Measurements from ENCODE around the gene PNMA1.
A peak's percentile ranks its signal among the peaks of the same experiment; 100 is the strongest.

PNMA1 gene

DNA sequence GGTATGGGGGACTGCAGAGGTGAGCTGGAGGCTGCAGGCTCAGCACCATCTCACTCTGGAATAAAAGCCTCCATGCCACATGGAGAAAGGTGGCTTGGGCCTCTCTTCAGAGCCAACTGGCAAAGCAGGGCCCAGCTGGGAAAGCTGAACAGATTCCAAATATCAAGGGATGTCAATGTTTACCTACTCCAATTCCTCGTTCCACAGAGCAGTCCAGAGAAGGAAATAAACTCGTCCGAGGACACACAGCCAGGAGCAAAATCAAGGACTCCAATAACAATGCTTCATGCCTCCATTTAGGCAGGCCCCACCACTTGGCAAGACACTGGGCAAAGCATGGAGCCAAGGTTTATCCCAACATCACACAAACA, 36.3 kb upstream of the PNMA1 start:
- no peak for DNase-seq

DNA sequence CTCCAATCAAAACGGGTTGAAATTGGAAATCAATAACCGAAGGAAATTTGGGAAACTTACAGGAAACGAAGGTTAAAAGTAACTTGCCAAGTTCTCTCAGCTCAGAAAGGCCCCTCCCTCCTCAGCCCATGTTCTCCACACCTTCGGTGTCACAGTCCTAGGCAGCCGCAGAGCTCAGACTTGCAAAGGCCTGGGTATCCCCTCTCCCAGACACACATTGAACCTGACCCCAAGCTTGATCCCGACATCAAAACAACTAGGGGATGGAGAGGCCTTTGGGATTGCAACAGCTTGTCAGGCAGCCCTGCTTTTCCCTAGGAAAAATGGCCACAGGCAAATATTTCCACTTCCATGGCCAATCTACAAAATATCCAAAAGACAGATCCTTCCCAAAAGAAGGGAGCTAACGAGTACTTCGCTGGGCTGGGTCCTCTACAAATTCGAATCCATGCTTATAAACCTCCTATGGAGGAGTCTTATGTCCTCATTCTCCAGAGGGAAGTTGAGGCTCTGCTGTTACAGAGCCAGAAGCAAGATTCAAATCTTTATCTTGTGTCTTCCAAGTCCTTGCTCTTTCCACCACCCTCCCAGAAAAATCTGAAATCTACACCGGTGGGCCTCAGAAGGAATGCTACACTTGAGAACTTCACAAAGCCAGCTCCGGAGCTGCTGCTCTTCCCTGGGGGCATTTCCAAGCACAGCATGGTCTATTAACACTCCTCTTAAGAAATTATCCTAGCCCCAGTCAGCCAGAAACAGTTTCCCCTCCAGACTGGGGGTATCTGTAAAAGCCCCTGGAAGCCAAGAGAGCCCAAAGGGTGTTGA, 35.7 kb upstream of the PNMA1 start:
- DNase-seq = no peak

DNA sequence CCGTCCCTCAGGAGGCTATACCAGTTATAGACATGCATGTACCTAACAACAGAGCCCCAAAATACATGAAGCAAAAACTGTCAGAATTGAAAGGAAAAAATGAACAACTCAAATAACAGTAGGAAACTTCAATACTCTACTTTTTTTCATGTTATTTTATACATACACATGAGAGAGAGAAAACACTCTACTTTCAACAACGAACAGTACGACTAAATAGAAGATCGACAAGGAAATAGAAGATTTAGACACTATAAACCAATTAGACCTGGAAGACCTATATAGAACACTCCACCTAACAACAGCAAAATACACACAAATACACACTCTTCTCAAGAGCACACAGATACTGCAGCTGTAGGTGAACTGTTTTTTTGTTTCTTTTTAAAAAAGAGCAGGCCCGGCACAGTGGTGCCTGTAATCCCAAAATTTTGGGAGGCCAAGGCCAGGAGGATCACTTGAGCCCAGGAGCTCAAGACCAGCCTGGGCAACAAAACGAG, 34.7 kb upstream of the PNMA1 start:
- DNase-seq = no peak

DNA sequence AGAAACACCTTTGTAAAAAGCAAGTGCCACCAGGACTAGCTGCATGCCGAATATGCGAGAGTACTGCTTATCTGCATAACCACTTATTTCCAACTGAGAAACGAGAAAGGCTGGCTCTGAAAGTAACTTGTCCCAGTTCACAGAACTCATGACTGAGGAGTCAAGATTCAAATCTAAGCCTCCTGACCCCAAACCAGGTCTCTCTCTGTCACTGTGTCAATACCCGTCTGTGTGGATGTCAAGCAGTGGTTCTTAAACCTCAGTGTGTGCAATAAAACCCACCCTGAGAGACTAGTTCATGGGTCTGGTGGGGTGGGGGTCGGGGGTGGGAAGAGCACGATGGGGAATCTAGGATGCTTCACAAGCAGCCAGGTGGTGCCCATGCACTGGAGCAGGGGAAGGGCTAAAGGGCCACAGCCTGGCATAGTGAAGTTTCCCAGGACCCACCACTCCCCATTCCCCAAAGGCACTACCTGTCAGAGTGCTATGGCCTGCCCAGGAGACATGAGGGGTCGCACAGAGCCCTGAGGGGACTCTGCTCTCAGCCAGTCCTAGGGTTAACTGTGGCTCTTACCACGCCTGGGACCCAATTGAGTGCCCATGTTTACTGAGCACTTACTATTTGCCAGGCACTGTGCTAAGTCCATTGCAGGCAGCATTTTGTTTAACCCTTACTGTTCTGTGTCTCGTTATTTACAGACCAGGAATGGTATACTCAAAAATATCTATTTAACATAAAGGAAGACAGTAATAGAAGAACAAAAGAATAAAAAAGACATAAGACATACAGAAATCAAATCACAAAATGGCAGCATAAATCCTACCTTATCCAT, 33.4 kb upstream of the PNMA1 start:
- no peak for DNase-seq

DNA sequence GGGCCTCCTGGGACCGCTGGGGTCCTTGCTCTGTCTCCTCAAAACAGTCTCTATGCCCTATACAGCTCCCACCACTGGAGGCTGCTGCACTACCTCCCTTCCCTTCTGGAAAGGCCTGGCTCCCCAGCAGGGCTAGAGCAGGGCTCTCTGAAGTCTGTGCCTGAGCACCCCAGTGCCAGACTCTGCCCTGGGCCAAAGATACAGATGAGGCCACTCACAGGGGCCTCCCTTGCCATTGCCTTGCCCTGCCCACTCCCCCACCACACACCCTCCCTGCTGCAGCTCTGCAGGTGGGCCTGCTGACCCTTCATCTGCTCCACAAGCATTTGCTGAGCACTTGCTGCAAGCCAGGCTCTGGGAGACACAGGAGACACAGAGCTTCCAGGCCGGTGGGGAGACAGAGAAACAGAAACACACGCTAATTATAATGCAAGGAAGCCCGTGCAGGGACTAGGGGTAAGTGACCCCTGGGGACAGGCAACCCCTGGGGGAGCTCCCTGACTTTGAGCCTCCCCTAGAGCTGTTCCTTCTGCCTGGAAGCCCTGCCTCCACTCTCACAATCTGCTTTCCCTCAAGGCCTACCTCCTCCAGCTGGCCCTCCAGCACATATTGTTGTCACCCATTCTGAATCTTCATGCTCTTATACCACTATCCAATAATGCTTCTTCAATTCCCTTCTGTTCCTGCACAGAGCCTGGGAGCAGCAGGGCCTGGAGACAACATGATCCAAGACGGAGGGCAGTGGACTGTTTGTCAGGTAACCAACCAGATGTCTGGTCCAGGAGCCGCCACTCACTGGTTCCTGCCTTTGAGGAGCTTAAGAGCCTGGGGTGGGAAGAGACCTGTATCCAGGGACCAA, 32.6 kb upstream of the PNMA1 start:
- DNase-seq = no peak

DNA sequence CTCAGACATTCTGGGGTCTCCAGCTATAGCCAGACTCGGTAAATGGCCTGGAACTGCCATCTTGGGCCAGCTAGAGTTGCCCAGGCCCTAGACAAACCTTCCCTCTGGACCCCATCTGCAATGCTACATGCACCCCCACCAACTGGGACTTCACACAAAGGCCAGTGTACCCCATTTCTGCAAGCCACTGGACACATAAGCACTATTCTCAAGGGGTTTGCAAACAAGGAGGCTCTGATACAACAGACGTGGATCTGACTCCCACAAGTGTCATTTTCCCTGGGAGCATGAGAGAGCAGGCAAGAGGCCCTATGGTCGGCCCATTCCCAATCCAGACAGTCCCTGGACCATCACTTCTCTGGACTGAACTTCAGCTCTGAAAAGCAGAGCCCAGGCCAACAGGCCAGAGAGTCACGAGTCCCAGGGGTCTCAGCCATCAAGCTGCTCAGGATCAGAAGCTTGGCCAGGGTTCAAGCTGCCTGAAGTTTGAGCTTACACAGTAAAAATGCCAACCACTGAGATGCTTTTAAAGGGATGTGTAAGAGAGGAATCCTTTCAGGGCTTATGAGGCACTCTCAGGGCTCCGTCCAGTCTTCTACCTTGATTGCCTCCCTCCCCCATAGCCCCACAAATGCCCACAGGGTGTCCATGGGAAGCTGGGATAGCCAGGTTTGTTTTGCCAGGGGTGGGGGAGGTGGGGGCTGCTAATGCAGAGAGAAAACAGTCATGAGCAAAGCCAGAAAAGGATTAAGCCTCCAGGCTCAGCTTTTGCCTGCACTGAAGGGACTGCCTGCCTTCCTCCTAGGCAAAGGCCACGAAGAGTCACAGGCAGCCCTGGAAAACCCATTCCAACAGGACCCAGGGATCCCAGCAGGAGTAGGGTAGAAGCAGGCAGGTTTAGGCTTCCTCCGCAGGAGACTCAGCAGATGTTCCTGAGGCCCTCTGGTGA, 31.7 kb upstream of the PNMA1 start:
- DNase-seq = no peak

DNA sequence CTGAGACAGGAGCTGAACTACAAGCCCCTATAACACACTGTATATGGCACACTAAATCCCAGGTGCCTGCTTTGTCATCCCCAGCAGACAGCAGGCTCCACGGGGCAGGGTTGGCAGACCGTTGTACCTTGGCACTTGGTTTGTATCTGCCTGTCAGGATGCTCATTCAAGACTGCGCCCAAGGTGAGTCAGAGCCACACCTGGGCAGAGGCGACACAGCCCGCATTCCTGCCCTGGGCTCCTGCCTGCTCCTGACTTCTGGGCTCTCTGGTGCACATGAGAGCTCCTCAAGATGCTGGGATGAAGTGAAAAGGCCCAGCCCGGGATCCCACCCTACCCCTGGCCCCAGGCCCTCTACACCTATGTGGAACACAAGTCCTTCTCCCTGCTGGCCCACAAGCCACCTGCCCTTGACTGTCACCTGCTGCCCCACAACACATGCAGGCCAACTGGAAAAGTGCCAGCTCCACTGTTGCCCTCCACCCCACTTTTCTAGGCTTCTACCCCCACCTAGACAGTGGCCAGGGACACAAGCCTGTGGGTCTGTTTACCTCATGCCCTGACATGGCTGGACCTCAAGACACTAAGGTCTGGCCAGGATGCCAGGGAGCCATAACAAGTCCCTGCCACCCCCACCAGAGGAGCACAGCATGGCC, 30.8 kb upstream of the PNMA1 start:
- no peak for DNase-seq

DNA sequence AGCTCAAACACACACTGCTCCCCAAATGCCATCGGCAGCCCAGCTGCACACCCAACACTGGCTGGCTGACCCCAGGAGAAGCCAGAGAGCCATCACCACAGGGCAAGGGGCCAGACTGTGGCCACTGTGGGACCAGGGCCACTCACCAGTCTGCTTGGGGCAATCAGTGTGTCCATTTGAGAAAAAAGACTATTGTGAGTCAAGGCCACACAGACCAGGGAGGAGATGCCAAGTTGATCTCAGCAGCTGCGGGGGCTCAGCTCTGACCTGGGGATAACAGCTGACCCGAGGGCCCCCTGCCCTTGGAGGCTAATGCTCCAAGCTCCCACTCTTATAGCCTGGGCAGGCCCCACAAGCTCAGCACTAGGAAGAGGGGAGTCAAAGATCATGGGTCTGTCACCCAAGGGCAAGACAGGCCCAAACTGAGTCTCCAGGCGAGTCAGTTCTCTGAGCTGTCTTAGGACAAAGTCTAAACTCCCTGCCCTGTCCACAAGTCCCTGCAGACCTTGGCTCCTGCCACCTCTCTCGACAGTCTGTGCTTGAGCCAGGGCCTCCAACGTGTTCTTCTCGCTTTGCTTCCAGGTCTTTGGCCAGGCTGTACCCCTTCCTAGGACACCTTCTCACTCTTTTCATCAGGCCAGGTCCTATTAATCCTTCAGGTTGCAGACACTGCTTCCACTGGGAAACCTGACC, 30.1 kb upstream of the PNMA1 start:
- no peak for DNase-seq

DNA sequence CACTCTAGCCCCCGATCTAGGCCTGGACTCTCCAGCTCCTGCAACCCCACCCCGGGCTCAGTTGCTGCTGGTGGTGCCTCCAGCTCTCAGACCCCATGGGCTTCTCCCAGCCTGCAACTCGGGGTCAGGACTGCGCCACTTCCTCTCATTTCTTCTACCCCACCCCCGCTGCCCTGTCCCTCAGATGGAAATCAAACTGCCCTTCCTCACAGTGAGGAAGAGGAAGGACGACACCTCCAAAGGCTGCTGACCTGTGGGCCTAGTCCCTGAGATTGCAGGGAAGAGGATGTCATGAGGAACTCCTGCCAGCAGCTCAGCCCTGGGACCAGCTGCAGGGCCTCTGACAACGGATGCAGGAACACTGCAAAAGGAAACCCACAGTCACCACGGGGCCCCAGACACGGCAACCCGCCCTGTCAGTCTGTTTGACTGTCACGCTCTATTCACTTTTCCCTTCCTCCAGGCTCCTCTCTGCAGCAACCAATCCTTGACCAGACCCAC, 29.3 kb upstream of the PNMA1 start:
- peak; percentile 62 for DNase-seq

DNA sequence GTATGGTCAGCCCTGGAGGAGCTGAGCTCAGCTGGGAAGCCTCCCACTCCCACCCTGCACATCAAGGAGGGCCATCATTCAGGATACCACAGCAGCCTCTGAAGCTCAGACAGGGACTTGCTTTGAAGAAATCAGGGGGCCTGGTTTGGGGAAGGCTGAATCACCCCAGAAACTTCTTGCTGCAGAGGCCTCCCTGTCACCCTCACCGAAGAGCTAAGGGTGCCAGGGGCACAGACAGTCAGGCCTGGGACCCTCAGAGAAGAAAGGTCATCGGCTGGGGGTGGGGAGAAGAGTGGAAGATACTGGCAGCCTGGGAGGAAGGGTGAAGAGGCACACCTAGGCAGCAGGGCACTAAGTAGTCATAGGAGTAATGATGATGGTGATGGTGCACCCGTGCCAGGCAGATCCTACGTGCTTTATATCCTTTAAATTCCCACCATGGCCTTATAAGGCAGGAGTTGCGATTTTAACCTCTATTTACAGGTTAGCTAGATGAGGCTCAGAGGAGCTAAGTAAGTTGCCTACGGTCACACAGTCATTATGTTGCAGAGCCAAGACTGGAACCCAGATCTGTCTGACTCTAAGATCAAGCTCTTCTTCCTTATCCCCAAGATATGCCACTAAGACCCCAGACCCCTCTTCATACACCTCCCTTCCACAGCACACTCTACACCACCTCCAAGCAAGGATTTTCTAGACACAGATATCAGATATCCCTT, 28.5 kb upstream of the PNMA1 start:
- DNase-seq = no peak

DNA sequence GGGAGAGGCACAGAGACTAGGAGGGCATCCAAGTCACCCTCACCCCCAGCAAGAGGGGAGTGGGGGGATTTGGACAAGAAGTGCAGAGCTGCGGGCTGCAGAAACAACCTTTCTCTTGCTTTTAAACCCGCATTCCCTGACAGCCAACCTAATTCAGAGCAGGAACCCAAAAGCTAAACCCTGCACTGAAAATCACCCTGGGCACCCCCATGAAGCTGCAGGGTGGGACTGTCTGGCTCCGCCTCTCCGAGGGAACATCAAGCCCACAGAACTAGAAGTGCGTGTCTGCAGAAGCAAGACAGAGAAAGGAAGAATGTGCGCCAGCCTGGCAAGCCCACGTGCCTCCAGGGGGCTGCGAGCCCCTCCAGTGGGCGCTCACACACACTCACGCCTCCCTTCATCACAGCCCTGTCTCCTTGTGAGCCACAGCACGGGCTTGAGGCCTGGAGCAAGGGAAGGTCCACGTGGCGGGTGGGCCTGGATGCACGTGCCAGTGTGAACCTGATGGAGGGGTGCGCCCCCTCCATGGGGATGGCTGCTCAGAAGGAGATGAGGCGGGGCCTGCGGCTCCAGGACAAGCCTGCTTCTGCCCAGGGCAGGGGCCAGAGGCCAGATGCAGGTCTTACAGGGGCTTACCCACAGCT, 27.8 kb upstream of the PNMA1 start:
- peak; percentile 43 for DNase-seq

DNA sequence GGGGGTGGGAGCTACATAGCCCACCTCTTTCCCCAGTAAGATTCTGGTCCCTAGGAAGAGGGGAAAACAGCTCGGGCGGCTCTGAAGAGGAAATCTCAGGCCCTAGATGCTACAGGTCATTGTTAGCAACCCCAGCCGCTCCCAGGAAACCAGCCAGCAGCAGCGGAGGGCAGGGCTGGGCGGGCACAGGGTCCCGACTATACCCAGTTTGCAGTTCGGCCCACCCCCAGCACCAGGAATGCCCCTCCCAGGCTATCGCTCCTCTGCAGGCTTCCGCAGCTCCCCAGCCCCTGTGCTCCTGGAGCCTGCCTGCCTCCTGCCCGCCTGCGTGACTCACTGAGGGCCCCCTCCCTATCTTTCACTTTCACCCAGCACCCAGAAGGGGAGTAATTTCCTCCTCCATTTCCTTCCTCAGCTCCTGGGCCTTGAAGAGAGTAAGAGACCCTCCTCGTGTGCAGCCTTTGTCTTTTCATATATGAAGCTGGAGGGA, 27.2 kb upstream of the PNMA1 start:
- peak; percentile 70 for DNase-seq

DNA sequence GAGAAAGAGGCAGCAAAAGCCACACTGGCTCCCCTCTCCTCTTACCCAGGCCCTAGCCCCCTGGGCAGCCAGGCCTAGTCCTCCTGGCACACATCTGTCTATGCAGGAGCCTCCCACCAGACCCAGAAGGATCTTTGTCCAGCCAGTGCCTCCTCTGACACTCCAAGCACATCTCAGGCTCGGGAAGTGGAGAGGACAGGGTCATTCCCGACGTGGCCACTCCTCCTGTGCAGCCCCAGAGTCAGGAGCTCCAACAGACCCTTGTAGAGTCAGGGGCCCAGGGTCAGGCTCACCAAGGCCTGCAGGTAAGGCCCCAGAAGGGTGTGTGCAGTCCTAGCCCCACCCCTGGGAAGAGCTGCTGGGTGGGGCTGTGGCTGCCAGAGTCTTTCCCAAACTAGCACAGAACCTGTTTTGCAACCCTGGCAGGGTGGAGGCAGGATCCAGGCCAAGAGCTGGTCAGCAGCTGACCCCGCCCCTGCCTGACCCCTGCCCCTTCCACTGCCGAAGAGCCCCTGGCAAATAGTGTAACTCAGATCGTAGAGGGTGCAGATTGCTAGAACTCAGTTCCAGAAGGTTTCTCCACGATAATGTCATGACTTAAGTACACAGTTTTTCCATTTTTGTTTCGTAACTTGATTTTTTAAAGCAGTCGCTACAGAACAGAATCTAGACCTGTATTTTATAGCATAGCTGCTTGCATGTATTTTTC, 26.6 kb upstream of the PNMA1 start:
- DNase-seq = no peak

DNA sequence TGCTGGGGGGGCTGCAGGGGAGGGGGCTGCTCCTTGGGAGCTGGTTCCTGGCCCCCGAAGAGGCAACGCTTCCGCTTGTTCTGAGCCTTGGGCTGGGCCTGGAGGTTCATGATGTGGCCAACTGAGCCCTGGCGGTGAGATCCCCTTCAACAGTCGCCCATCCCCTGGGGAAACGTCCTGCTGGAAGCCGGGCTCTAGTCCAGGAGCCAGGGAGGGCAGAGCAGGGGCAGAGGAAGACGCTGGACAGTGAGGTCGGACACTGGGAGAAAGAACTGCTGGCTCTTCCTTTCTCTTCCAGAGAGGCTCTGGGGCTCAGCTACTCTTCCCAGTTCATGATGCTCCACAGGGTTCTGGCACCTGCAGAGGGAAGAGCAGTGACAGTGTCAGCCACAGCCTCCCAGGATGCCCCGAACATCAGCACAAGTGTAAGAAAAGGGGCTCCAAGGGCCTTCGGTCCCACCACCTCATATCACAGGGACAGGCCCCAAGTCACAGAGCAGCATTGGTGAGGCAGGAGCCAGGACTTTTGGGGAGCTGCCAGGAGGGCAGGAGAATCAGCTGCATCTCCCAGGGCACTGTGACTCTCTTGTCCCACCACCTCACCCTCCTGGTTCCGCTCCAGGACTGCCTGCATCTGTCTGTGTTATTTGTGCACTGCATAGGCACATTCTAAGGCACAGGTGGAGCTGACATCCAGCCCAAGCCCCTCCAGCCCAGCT, 25.9 kb upstream of the PNMA1 start:
- DNase-seq = no peak

DNA sequence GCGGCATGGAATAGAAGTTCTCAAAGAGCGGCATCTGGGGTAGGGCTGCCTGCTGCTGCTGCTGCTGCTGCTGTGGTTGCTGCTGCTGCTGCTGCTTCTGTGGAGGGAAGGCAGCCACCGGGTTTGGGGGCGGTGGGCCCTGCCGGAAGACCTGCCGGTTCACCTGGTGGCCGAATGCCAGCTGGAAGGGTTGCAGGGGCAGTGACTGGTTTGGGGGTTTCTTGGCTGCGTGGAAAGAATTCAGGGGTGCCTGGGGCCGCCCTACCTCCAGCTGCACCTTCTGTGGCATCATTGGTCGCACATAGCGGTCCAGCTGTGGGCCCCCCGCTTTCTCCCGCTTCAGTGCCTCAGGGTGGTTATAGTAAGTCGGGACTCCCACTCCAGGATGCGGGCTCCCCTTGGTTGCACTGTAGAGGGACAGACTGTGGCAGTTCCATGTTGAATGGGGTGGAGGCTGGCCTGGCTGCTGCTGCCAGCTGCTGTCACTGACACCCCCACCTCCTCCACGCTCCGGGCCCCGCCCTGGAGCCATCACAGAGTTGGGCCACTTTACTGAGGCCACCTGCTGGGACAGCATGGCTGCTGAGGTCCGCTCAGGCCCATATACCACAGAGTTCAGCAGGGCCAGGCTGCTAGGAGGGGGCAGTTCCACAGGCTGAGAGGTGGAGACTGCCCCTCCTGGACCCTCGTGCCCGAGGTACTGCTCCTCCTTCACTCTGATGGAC, 25.2 kb upstream of the PNMA1 start:
- DNase-seq = no peak

DNA sequence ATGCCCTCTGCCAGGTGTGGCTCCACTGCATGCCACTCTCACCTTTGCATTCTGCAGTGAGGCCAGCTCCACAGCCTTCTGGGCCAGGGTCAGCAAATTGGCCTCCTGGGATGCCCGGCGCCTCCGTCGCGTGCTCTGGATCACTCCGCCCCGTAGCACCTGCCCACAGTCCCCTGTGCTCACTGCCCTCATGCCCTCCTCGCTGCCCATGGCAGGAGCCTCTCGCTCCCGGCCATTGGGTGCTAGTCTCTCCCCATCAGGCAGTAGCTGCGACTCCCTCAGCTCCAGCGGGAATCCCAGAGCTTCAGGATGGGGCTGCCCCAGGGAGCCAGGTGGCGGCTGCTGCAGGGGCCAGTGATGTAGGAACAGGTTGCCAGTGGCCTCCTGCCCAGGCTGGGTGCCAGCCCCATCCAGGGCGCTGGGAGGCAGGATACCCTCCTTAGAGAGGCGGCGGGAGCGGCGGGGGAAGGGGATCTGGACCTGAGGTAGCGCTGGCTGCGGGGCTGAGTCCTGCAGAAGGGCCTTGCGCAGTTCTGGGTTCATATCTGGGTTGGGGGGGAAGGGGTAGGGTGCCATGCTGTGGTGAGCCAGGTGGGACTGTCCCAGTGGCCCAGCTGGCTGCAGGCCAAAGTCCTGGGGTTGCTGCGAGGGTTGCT, 24.5 kb upstream of the PNMA1 start:
- no peak for DNase-seq

DNA sequence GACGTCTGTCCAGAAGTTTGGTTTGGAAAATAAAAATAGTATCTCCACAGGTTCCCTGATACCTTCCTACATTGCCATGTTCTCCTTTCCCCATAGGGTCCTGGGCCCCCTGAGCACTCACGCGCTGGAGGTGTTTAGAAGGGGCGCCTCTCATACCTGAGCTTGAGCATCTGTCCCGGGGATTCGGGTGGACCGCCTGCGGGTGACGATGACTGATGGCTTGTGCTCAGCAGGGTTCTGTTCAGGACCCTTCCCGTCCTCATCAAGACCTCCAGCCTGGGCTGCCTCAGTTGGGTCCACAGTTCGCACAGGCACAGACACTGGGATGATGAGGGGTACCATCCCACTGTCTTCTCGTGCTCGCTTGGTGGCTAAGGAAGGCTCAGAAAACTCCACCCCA, 22.7 kb upstream of the PNMA1 start:
- no peak for DNase-seq

Data from CD4-positive, alpha-beta T cell treated with Interleukin-12 subunit alpha and Interleukin-12 subunit beta, for 1 hour (primary cell).